HG02973 (cell line): ENCODE results near the gene ATXN1.

Experiments used
- ATAC-seq: cut with Tn5 transposase; IDR thresholded peaks from one replicate; pipeline ENCODE4 v1.9.1; 2021; ENCODE audit warnings: moderate library complexity; ENCODE audit not compliant: unreplicated experiment

Gene ATXN1

GRCh38 chr6:16683641-16684194, 77.5 kb downstream of the ATXN1 start:
- no peak for ATAC-seq

GRCh38 chr6:16681260-16681873, 79.9 kb downstream of the ATXN1 start:
- ATAC-seq, result no peak

- no peak for ATAC-seq
These were observed 82.2 kb downstream of the ATXN1 start for GRCh38 chr6:16679050-16679449.

GRCh38 chr6:16677458-16677857, 83.8 kb downstream of the ATXN1 start:
- no peak for ATAC-seq

GRCh38 chr6:16676978-16677377, 84.3 kb downstream of the ATXN1 start:
- no peak for ATAC-seq

GRCh38 chr6:16676376-16676775, 84.9 kb downstream of the ATXN1 start:
- ATAC-seq, result no peak

- no peak for ATAC-seq
These were observed 86.4 kb downstream of the ATXN1 start for GRCh38 chr6:16674801-16675392.

- ATAC-seq, result no peak
These were observed 88.1 kb downstream of the ATXN1 start for GRCh38 chr6:16673011-16673797.

GRCh38 chr6:16671302-16672289, 89.7 kb downstream of the ATXN1 start:
- ATAC-seq, result no peak

- peak; percentile 38 for ATAC-seq
These were observed 90.6 kb downstream of the ATXN1 start for GRCh38 chr6:16670617-16671051.

GRCh38 chr6:16670183-16670582, 91.1 kb downstream of the ATXN1 start:
- ATAC-seq, result peak; percentile 75

GRCh38 chr6:16669227-16669626, 92.0 kb downstream of the ATXN1 start:
- ATAC-seq, result no peak

- no peak for ATAC-seq
These were observed 93.8 kb downstream of the ATXN1 start for GRCh38 chr6:16667509-16667908.

- ATAC-seq, result no peak
These were observed 95.3 kb downstream of the ATXN1 start for GRCh38 chr6:16665992-16666391.

GRCh38 chr6:16665182-16665581, 96.1 kb downstream of the ATXN1 start:
- ATAC-seq, result no peak

- ATAC-seq, result no peak
These were observed 97.4 kb downstream of the ATXN1 start for GRCh38 chr6:16663901-16664300.

GRCh38 chr6:16660157-16660497, 101.1 kb downstream of the ATXN1 start:
- ATAC-seq, result no peak

- ATAC-seq, result no peak
These were observed 101.6 kb downstream of the ATXN1 start for GRCh38 chr6:16659466-16660156.

GRCh38 chr6:16658348-16659034, 102.8 kb downstream of the ATXN1 start:
- ATAC-seq, result no peak

GRCh38 chr6:16657768-16658167, 103.5 kb downstream of the ATXN1 start:
- no peak for ATAC-seq
